Trophoblast cell (in vitro differentiated cells and primary cell): ENCODE results near the gene WWC2.

Experiments
- DNase-seq, 2 donors: peaks; one replicate each; pipeline ENCODE4 v3.0.0-alpha.2; 2016
- H2AFZ ChIP-seq: 2 replicates; pipeline ENCODE4 v1.6.1; 2013; ENCODE audit warnings: low read length, moderate library complexity, mild to moderate bottlenecking; ENCODE audit not compliant: insufficient read depth, poor library complexity
- H2AK5ac ChIP-seq: 2 replicates; pipeline ENCODE4 v1.6.1; 2013; ENCODE audit warnings: mild to moderate bottlenecking, low read length
- H2BK120ac ChIP-seq: 2 replicates; pipeline ENCODE4 v1.6.1; 2013; ENCODE audit warnings: low read length, mild to moderate bottlenecking, moderate library complexity; ENCODE audit not compliant: insufficient read depth, poor library complexity
- H2BK12ac ChIP-seq: 2 replicates; pipeline ENCODE4 v1.6.1; 2013; ENCODE audit warnings: mild to moderate bottlenecking, low read length, moderate library complexity
- H2BK5ac ChIP-seq: 2 replicates; pipeline ENCODE4 v1.6.1; 2013; ENCODE audit warnings: low read length, low read depth, moderate library complexity, mild to moderate bottlenecking; ENCODE audit not compliant: poor library complexity
- H3K14ac ChIP-seq: 2 replicates; pipeline ENCODE4 v1.6.1; 2013; ENCODE audit warnings: mild to moderate bottlenecking, low read length
- H3K18ac ChIP-seq: 2 replicates; pipeline ENCODE4 v1.6.1; 2013; ENCODE audit warnings: mild to moderate bottlenecking, low read length
- H3K23ac ChIP-seq: 2 replicates; pipeline ENCODE4 v1.6.1; 2013; ENCODE audit warnings: low read length
- H3K27ac ChIP-seq: 2 replicates; pipeline ENCODE4 v1.5.1; 2013; ENCODE audit warnings: low read depth, mild to moderate bottlenecking, inconsistent platforms, low read length, moderate library complexity
- H3K27me3 ChIP-seq: 2 replicates; pipeline ENCODE4 v1.6.1; 2013; ENCODE audit warnings: inconsistent platforms, mild to moderate bottlenecking, low read length, moderate library complexity; ENCODE audit not compliant: insufficient read depth
- H3K36me3 ChIP-seq, 2 experiments: 1 replicate in 1 of 2; 2 replicates in 1 of 2; pipeline ENCODE4 v1.6.1; 2013; ENCODE audit warnings: low read length in 2 of 2, mild to moderate bottlenecking in 2 of 2, moderate library complexity in 1 of 2; ENCODE audit not compliant: insufficient read depth in 2 of 2, control insufficient read depth in 1 of 2
- H3K4ac ChIP-seq: 2 replicates; pipeline ENCODE4 v1.6.1; 2013; ENCODE audit warnings: low read depth, mild to moderate bottlenecking, low read length, moderate library complexity
- H3K4me1 ChIP-seq, 2 experiments: 1 replicate in 1 of 2; 2 replicates in 1 of 2; pipeline ENCODE4 v1.6.1; 2013; ENCODE audit warnings: low read length in 2 of 2, mild to moderate bottlenecking in 2 of 2, moderate library complexity in 1 of 2; ENCODE audit not compliant: insufficient read depth in 2 of 2, control insufficient read depth in 1 of 2
- H3K4me2 ChIP-seq: 2 replicates; pipeline ENCODE4 v1.6.1; 2013; ENCODE audit warnings: inconsistent platforms, mild to moderate bottlenecking, low read length, moderate library complexity
- H3K4me3 ChIP-seq: 2 replicates; pipeline ENCODE4 v1.5.1; 2013; ENCODE audit warnings: mild to moderate bottlenecking, low read depth, low read length, inconsistent platforms
- H3K79me1 ChIP-seq: one replicate; pipeline ENCODE4 v1.6.1; 2013; ENCODE audit warnings: low read length
- H3K79me2 ChIP-seq: 2 replicates; pipeline ENCODE4 v1.6.1; 2013; ENCODE audit warnings: low read length, mild to moderate bottlenecking; ENCODE audit not compliant: control insufficient read depth, insufficient read depth, poor library complexity
- H3K9ac ChIP-seq: 2 replicates; pipeline ENCODE4 v1.6.1; 2013; ENCODE audit warnings: mild to moderate bottlenecking, low read length
- H3K9me3 ChIP-seq: 2 replicates; pipeline ENCODE4 v1.6.1; 2013; ENCODE audit warnings: low read depth, mild to moderate bottlenecking, control low read depth, inconsistent platforms, low read length; ENCODE audit not compliant: insufficient read depth
- H4K12ac ChIP-seq: 2 replicates; pipeline ENCODE4 v1.6.1; 2013; ENCODE audit warnings: low read depth, mild to moderate bottlenecking, low read length, moderate library complexity
- H4K8ac ChIP-seq: 2 replicates; pipeline ENCODE4 v1.6.1; 2013; ENCODE audit warnings: low read depth, mild to moderate bottlenecking, low read length, moderate library complexity
- H4K91ac ChIP-seq: one replicate; pipeline ENCODE4 v1.6.1; 2013; ENCODE audit warnings: low read depth, mild to moderate bottlenecking, low read length, moderate library complexity
- WGBS: extraction: QIAGEN DNeasy Blood & Tissue Kit; methylation state at CpG from one replicate; pipeline ENCODE4 v1.1.7; 2013; ENCODE audit warnings: missing lambda C conversion rate; ENCODE audit not compliant: insufficient read length, insufficient coverage; ENCODE audit errors: extremely low coverage; 5-methylcytosine and 5-hydroxymethylcytosine counted together

WWC2 gene

DNA sequence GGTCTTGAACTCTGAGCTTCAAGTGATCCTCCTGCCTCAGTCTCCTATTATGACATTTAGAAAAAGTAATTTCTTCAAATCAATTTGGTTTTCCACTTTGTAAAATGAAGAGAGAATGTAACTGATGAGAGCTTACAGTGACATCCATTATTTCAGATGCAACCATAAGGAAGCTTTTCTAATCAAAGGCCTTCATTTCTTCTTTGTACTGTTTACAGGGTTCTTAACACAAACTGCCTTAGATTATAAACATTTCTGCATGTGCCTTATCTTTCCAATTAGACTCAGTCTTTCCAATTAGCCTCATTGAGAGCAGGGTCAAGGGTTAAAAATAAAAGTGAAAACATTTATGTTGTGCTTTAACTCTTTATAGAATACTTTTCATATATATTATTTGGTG is 71.8 kb downstream of the WWC2 start:
- no peaks in the 10 kb centered on the region for H3K36me3 ChIP-seq
- no peak overlapping the region for H3K4me2 ChIP-seq
- no peak overlapping the region for H3K4me3 ChIP-seq
- no peaks in the 10 kb centered on the region for H3K9me3 ChIP-seq
- no peak overlapping the region for H3K23ac ChIP-seq
- H3K4ac ChIP-seq: no peak overlapping the region
- no peak for DNase-seq
- H4K8ac ChIP-seq: no peak overlapping the region
- no peak overlapping the region for H2BK5ac ChIP-seq
- no peak overlapping the region for H2BK120ac ChIP-seq
- H2AK5ac ChIP-seq: no peak overlapping the region
- H3K79me1 ChIP-seq: no peaks in the 10 kb centered on the region
- H3K27ac ChIP-seq: no peak overlapping the region
- peaks cover 0 to 4% of the 10 kb centered on the region in 2 experiments for H3K4me1 ChIP-seq
- H2BK12ac ChIP-seq: no peak overlapping the region
- no peak overlapping the region for H3K9ac ChIP-seq
- H3K14ac ChIP-seq: no peak overlapping the region
- H4K91ac ChIP-seq: no peak overlapping the region
- no peak overlapping the region for H2AFZ ChIP-seq
- no peak overlapping the region for H4K12ac ChIP-seq
- H3K18ac ChIP-seq: no peak overlapping the region
- H3K79me2 ChIP-seq: peaks cover 4% of the 10 kb centered on the region
- H3K27me3 ChIP-seq: no peaks in the 10 kb centered on the region

DNA sequence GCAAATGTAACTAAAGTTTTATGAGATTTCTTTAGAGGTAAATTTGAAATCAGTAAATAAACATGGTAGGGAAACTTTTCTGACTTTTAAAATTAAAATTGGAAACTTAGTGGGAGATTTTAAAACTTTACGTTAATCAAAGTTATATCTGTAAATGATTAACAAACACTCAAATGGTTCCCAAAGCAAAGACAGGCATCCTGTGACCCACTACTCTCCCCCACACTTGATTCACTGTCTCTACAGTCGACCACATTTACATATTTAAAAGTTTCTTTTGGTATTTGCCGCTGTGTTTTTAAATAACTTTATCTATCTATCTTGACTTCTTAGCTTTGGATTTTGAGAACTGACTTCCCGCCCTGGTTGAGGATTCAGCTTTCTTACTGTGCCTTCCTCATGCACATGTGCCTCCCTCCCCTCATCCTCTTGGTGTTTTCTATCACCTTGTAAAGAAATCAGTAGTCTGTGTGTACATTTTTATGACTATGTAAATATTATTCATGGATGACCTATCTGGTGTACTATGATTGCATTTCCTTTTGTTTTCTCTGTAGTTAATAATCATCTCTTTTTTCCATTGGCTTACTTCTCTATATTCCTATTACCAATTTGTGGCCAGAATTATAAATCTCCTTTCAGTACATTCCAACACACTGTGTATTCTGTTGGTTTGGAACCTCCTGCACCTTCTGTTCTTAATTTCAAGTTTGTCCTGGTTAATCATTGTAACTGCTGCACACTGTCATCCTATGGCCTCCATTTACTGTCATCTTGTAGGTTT is 72.6 kb downstream of the WWC2 start:
- no peak overlapping the region for H2AK5ac ChIP-seq
- H2BK5ac ChIP-seq: no peak overlapping the region
- peak overlapping the region; percentile 90 for H3K23ac ChIP-seq
- H2BK120ac ChIP-seq: no peak overlapping the region
- H3K79me1 ChIP-seq: no peaks in the 10 kb centered on the region
- no peak overlapping the region for H2BK12ac ChIP-seq
- peaks cover 4% of the 10 kb centered on the region for H3K79me2 ChIP-seq
- no peak for DNase-seq
- H4K12ac ChIP-seq: no peak overlapping the region
- peaks cover 0 to 4% of the 10 kb centered on the region in 2 experiments for H3K4me1 ChIP-seq
- H3K14ac ChIP-seq: no peak overlapping the region
- no peak overlapping the region for H3K4me2 ChIP-seq
- no peaks in the 10 kb centered on the region for H3K27me3 ChIP-seq
- H3K18ac ChIP-seq: no peak overlapping the region
- H3K36me3 ChIP-seq: no peaks in the 10 kb centered on the region
- no peak overlapping the region for H3K9ac ChIP-seq
- H3K27ac ChIP-seq: no peak overlapping the region
- no peak overlapping the region for H3K4me3 ChIP-seq
- H4K8ac ChIP-seq: no peak overlapping the region
- no CpG with 5 or more reads among the region's 4 CpGs for WGBS
- no peaks in the 10 kb centered on the region for H3K9me3 ChIP-seq
- H3K4ac ChIP-seq: no peak overlapping the region
- H2AFZ ChIP-seq: no peak overlapping the region
- no peak overlapping the region for H4K91ac ChIP-seq

DNA sequence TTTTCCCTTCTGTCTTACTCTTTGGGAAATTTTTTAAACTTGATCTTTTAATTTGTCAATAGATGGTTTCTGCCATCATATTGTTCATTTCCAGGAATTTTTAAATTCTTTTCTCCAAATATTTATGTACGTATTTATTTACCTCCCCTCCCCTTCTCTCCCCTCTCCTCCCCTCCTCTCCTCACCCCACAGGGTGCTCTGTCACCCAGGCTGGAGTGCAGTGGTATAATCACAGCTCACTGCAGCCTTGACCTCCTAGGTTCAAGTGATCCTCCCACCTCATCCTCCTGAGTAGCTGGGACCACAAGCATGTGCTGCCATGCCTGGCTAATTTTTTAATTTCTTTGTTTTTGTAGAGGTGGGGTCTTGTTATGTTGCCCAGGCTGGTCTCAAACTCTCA is 73.8 kb downstream of the WWC2 start:
- no peak overlapping the region for H3K4me2 ChIP-seq
- no CpG with 5 or more reads among the region's 1 CpG for WGBS
- H3K9me3 ChIP-seq: no peaks in the 10 kb centered on the region
- no peak overlapping the region for H3K9ac ChIP-seq
- H3K36me3 ChIP-seq: no peaks in the 10 kb centered on the region
- H3K14ac ChIP-seq: no peak overlapping the region
- no peaks in the 10 kb centered on the region for H3K27me3 ChIP-seq
- H3K27ac ChIP-seq: no peak overlapping the region
- H3K23ac ChIP-seq: no peak overlapping the region
- no peak overlapping the region for H2BK5ac ChIP-seq
- no peak overlapping the region for H4K8ac ChIP-seq
- no peak overlapping the region for H4K12ac ChIP-seq
- H3K18ac ChIP-seq: no peak overlapping the region
- H2AK5ac ChIP-seq: no peak overlapping the region
- H3K79me2 ChIP-seq: peaks cover 4% of the 10 kb centered on the region
- H3K4me1 ChIP-seq: peaks cover 0 to 4% of the 10 kb centered on the region in 2 experiments
- no peak for DNase-seq
- H2BK120ac ChIP-seq: no peak overlapping the region
- no peak overlapping the region for H2AFZ ChIP-seq
- H3K4me3 ChIP-seq: no peak overlapping the region
- H3K4ac ChIP-seq: no peak overlapping the region
- H3K79me1 ChIP-seq: no peaks in the 10 kb centered on the region
- H4K91ac ChIP-seq: no peak overlapping the region
- no peak overlapping the region for H2BK12ac ChIP-seq

DNA sequence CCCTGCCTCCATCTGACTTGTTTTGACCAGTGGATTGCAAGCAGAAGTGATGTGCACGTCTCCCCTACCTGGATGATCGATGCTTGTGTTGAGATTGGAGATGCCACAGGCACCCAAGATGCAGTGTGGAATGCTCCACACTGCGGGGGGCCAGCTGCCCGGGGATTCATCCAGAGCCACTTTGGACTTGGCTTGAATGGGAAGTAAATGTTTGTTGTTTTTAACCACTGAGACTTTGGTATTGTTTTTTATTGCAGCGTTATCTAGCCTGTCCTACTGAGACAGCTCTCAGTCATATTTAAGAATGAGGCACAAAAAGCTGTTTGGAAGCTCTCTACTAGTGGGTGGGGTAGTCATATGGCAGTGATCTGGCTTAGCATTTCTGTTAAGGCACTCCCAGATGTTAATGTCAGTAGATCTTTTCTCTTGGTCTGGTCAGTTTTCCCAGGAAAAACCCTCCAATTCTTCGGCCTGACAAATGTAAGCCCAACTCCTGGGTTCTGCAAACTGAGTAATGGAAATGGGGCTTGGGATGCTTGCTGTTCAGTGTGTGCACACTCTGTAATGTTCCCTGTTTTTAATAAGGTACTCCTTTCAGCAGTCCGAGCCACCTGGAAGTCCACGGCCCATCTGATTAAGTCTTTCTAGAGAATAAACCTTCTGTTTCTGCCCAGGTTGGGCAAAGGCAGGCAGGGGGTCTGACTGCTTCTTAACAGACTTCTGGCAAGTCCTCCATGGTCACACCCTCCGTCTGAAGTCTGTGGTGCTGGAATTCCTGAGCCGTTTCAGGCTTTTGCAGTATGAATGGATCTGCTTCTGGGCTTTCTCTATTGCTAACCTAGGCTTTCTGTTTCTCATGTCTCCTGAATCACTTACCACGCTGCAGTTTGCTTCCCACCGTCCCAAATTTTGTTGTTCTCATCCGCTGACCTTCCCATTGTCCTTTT is 74.8 kb downstream of the WWC2 start:
- no peak overlapping the region for H4K91ac ChIP-seq
- no peak overlapping the region for H3K9ac ChIP-seq
- H4K12ac ChIP-seq: no peak overlapping the region
- H2BK120ac ChIP-seq: no peak overlapping the region
- no peaks in the 10 kb centered on the region for H3K36me3 ChIP-seq
- no peak overlapping the region for H4K8ac ChIP-seq
- H3K4me2 ChIP-seq: no peak overlapping the region
- no peak overlapping the region for H2BK5ac ChIP-seq
- H3K23ac ChIP-seq: no peak overlapping the region
- H2AK5ac ChIP-seq: no peak overlapping the region
- no peak for DNase-seq
- no peaks in the 10 kb centered on the region for H3K27me3 ChIP-seq
- peaks cover 0 to 4% of the 10 kb centered on the region in 2 experiments for H3K4me1 ChIP-seq
- no peaks in the 10 kb centered on the region for H3K79me1 ChIP-seq
- no CpG with 5 or more reads among the region's 13 CpGs for WGBS
- H3K14ac ChIP-seq: no peak overlapping the region
- H3K18ac ChIP-seq: no peak overlapping the region
- no peak overlapping the region for H2AFZ ChIP-seq
- H2BK12ac ChIP-seq: no peak overlapping the region
- no peaks in the 10 kb centered on the region for H3K9me3 ChIP-seq
- no peak overlapping the region for H3K27ac ChIP-seq
- no peak overlapping the region for H3K4me3 ChIP-seq
- peaks cover 3% of the 10 kb centered on the region for H3K79me2 ChIP-seq
- no peak overlapping the region for H3K4ac ChIP-seq
